Measurements from ENCODE around the gene PARD3.

The PARD3 gene

DNA sequence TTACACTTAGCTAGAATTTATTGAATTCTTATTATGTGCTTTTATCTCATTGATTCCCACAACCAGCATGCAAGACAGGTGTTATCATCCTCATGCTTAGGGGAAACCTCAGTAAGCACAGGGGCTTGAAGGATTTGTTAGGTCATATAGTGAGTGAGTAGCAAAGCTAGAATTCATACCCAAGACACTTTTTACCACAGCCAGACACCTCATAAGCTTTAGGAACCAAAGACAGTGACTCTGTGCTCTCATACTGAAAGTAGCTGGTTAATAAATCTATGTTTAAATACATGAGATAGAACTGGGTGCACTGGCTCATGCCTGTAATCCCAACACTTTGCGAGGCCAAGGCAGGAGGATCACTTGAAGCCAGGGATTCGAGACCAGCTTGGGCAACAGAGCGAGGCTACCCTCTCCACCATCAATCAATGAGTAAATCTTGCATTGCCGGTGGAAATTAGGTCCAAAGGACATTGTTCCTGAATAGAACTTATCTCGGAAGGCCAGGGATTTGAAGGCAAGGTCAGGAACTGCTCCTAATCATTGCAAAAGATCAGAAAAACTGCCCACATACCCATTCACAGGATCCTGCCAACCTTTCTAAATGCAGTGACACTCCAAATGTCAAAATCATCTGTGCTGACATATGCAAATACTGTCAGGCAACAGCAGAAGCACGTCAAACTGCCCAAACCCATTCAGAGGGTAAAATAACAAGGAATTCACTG, 523.5 kb downstream of the PARD3 start:
- Histone ChIP-seq H3K4me3 (ENCODE audit: insufficient read depth, low read depth, low read length, poor library complexity, severe bottlenecking) (no peak overlapping the region), H3K9me3 (ENCODE audit: control insufficient read depth, low read length) (no peaks in the 10 kb centered on the region), H3K4me1 (ENCODE audit: control insufficient read depth, insufficient read depth, low read length, poor library complexity, severe bottlenecking) (no peaks in the 10 kb centered on the region), H3K27ac (ENCODE audit: insufficient read depth, low read length, poor library complexity, severe bottlenecking) (no peak overlapping the region), H3K36me3 (ENCODE audit: control insufficient read depth, insufficient read depth, low read length) (no peaks in the 10 kb centered on the region), H3K27me3 (replicated peaks; ENCODE audit: control insufficient read depth, insufficient read depth, low read length, poor library complexity, severe bottlenecking) (no peaks in the 10 kb centered on the region)
- no peak for DNase-seq

DNA sequence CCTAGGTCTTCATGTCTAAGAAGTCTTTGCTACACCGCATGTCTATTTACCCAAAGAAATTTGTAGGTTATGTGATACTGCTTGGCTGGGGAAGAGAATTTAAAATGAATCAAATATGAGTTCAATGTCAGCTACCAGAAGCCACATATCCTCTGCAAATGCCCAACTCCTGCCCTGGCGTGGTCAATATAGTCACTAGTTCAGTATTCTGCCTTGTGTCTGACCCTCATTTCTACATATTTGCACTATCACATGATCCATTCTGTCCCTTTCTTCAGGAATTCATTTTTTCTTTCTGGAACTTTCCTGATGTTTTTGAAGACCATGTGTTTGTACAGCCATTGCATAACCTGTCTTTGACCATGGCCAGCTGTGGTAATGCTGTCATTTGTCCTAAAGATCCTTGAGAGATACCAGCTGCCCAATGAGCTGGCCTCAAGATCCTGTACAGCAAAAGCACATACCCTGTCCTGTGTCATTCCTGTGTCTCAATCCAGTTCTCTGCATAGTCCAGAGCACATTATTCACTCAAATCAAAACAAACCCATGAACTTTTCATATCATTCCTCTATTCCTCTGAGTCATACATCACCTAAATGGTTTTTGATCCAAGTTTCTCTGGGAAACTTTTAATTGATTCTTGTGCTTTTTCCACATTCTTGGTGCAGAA, 524.5 kb downstream of the PARD3 start:
- H3K36me3 ChIP-seq (ENCODE audit: control insufficient read depth, insufficient read depth, low read length): no peaks in the 10 kb centered on the region
- H3K4me1 ChIP-seq (ENCODE audit: control insufficient read depth, insufficient read depth, low read length, poor library complexity, severe bottlenecking): no peaks in the 10 kb centered on the region
- H3K9me3 ChIP-seq (ENCODE audit: control insufficient read depth, low read length): no peaks in the 10 kb centered on the region
- no peak overlapping the region for H3K27ac ChIP-seq (ENCODE audit: insufficient read depth, low read length, poor library complexity, severe bottlenecking)
- H3K27me3 ChIP-seq (replicated peaks; ENCODE audit: control insufficient read depth, insufficient read depth, low read length, poor library complexity, severe bottlenecking): no peaks in the 10 kb centered on the region
- DNase-seq: no peak
- no peak overlapping the region for H3K4me3 ChIP-seq (ENCODE audit: insufficient read depth, low read depth, low read length, poor library complexity, severe bottlenecking)

DNA sequence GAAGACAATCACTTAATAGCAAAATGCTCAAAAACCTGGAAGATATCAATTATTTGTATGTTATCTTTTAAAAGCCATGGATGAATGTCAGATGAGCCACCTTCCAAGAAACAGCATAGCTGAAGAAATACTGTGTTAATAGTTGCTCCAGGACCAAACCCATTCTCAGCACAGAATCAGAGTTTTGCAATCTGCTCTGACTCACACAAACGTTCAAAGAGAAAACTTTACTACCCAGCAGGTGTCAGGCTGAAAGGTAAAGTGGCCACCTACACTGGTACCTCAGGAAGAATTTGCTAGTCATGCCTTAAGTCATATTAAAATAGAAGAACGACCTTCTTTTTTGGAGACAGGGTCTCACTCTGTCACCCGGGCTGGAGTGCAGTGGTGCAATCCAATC, 526.5 kb downstream of the PARD3 start:
- Histone ChIP-seq H3K4me1 (ENCODE audit: control insufficient read depth, insufficient read depth, low read length, poor library complexity, severe bottlenecking) (no peaks in the 10 kb centered on the region), H3K4me3 (ENCODE audit: insufficient read depth, low read depth, low read length, poor library complexity, severe bottlenecking) (no peak overlapping the region), H3K36me3 (ENCODE audit: control insufficient read depth, insufficient read depth, low read length) (no peaks in the 10 kb centered on the region), H3K27me3 (replicated peaks; ENCODE audit: control insufficient read depth, insufficient read depth, low read length, poor library complexity, severe bottlenecking) (no peaks in the 10 kb centered on the region), H3K27ac (ENCODE audit: insufficient read depth, low read length, poor library complexity, severe bottlenecking) (no peak overlapping the region), H3K9me3 (ENCODE audit: control insufficient read depth, low read length) (no peaks in the 10 kb centered on the region)
- DNase-seq: no peak

DNA sequence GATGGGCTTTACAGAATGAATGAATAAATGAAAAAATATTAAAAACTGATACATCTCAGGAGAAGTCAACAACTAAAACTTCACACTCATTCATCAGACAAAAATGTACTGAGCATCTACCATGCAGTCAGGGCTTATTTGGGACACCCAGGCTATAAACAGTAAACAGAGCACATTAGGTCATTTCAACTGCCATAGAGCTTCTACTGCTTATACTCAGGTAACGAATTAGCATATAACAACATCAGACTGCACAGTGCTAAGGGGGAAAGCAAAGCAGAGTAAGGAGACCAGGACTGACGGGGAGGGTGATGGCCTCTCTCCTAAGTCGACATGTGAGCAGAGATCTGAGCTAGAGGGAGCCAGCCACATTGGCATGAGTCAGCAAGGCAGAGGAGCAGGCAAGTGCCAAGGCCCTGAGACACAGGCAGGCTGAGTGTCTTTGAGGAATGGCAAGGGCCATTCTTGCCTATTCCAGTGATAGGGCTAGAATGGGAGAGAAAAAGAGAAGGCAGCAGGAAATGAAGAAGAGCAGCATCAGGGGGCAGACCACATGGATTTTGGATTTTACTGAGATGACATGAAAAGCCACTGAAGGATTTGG, 528.9 kb downstream of the PARD3 start:
- H3K27me3 ChIP-seq (replicated peaks; ENCODE audit: control insufficient read depth, insufficient read depth, low read length, poor library complexity, severe bottlenecking): no peaks in the 10 kb centered on the region
- H3K9me3 ChIP-seq (ENCODE audit: control insufficient read depth, low read length): no peaks in the 10 kb centered on the region
- no peak for DNase-seq
- H3K4me1 ChIP-seq (ENCODE audit: control insufficient read depth, insufficient read depth, low read length, poor library complexity, severe bottlenecking): no peaks in the 10 kb centered on the region
- H3K27ac ChIP-seq (ENCODE audit: insufficient read depth, low read length, poor library complexity, severe bottlenecking): no peak overlapping the region
- no peak overlapping the region for H3K4me3 ChIP-seq (ENCODE audit: insufficient read depth, low read depth, low read length, poor library complexity, severe bottlenecking)
- H3K36me3 ChIP-seq (ENCODE audit: control insufficient read depth, insufficient read depth, low read length): no peaks in the 10 kb centered on the region

DNA sequence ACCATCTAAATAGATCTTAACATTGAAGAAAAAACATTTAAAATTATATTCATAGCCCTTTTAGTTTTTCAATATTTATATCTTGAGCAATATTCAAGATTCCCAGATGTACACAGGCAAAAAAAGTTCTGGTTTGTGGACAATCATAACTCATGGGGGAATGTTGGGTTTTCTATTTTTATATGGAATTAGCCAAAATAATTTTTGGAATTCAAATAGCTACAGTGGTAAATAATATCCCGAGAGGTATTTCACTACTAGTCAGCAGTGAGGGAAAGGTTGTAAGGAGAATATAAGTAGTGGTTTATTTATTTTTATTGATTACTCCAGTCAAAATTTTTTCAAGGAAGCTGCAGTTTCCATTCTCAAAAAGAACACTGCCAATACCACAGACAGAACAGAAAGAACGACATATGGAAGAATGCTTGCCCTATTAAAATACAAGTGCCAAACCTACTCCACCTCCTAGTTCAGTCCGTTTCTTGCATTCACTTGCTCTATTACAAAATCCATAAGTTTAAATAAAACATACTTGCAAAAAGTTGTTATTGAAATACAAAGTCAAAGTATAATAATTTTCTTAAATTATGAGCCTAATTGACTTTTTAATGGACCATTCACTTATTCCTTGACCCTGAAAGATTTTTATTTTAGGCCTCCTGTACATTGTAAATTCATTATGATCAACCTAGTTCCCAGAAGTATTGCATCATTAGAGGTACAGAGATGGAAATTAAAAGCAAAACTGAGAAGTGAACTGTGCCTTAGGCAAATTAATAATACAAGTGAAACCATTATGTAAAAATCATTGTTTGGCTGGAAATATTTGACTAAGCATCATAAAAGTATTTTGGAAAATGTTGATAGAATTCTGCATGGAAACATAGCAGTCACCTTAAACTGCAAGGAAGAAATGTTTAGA, 533.2 kb downstream of the PARD3 start:
- H3K4me1 ChIP-seq (ENCODE audit: control insufficient read depth, insufficient read depth, low read length, poor library complexity, severe bottlenecking): no peaks in the 10 kb centered on the region
- no peak for DNase-seq
- H3K36me3 ChIP-seq (ENCODE audit: control insufficient read depth, insufficient read depth, low read length): no peaks in the 10 kb centered on the region
- no peaks in the 10 kb centered on the region for H3K9me3 ChIP-seq (ENCODE audit: control insufficient read depth, low read length)
- H3K27me3 ChIP-seq (replicated peaks; ENCODE audit: control insufficient read depth, insufficient read depth, low read length, poor library complexity, severe bottlenecking): peaks cover 2% of the 10 kb centered on the region
- no peak overlapping the region for H3K27ac ChIP-seq (ENCODE audit: insufficient read depth, low read length, poor library complexity, severe bottlenecking)
- no peak overlapping the region for H3K4me3 ChIP-seq (ENCODE audit: insufficient read depth, low read depth, low read length, poor library complexity, severe bottlenecking)

DNA sequence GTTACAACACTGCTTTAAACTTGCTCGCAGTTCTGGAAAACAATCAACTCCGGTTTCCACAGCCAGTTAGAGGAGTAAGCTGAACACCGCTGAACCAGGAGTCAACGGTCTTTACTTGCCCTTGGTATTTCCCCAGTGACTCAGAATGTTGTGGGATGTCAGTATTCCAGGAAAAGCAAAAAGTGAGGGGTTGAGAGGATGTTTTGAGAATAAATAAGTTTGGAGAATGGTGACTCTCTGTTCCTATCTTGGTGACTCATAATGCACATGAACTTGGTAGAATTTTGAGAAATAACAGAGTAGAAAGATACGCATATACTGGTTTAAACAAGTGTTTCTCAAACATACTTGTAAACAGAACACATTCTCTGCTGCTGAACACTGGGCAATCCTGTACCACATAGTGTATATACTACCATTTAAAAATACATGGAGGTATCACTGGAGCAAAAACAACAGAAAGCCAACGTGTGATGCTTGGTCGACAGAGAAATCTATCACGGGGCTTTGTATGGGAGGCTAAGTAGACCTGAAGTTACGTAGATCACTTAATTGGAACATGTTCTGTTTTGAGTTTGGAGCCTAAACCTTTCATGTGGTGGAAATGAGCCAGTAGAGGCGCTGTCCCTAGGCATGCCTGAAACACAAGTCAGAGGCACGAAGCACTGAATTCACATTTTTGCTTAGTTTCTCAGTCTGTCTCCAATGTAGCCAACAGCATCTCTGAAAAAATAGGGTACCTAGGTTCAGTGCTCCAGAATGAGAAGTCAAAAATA, 534.3 kb downstream of the PARD3 start:
- Histone ChIP-seq H3K4me3 (ENCODE audit: insufficient read depth, low read depth, low read length, poor library complexity, severe bottlenecking) (no peak overlapping the region), H3K36me3 (ENCODE audit: control insufficient read depth, insufficient read depth, low read length) (no peaks in the 10 kb centered on the region), H3K4me1 (ENCODE audit: control insufficient read depth, insufficient read depth, low read length, poor library complexity, severe bottlenecking) (no peaks in the 10 kb centered on the region), H3K27me3 (replicated peaks; ENCODE audit: control insufficient read depth, insufficient read depth, low read length, poor library complexity, severe bottlenecking) (peaks cover 2% of the 10 kb centered on the region), H3K9me3 (ENCODE audit: control insufficient read depth, low read length) (no peaks in the 10 kb centered on the region), H3K27ac (ENCODE audit: insufficient read depth, low read length, poor library complexity, severe bottlenecking) (no peak overlapping the region)
- DNase-seq: no peak

DNA sequence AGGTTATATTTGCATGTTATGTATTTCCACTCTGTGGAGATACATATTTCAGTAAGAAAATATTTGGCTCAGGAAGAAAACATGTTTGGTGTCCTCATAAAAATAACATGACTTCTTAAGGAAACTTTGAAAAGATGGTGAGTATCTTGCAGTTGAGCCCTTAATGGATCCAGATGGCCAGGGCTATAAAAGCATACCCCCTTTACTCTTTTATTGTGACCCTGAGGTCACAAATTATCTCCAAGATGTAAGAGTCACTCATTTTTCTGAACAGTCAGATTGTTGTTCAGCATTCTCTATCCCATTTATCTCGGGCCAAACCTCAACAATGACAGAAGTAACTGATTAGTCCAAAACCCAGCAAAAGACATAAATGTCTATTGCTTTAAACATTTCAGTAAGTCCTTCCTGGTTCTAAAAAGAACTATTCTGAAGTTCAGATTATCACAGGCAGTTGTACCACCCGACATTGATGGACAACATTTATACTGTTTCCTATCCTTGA, 539.4 kb downstream of the PARD3 start:
- H3K36me3 ChIP-seq (ENCODE audit: control insufficient read depth, insufficient read depth, low read length): no peaks in the 10 kb centered on the region
- no peak for DNase-seq
- H3K4me1 ChIP-seq (ENCODE audit: control insufficient read depth, insufficient read depth, low read length, poor library complexity, severe bottlenecking): no peaks in the 10 kb centered on the region
- peaks cover 2% of the 10 kb centered on the region for H3K27me3 ChIP-seq (replicated peaks; ENCODE audit: control insufficient read depth, insufficient read depth, low read length, poor library complexity, severe bottlenecking)
- H3K4me3 ChIP-seq (ENCODE audit: insufficient read depth, low read depth, low read length, poor library complexity, severe bottlenecking): no peak overlapping the region
- H3K27ac ChIP-seq (ENCODE audit: insufficient read depth, low read length, poor library complexity, severe bottlenecking): no peak overlapping the region
- no peaks in the 10 kb centered on the region for H3K9me3 ChIP-seq (ENCODE audit: control insufficient read depth, low read length)

DNA sequence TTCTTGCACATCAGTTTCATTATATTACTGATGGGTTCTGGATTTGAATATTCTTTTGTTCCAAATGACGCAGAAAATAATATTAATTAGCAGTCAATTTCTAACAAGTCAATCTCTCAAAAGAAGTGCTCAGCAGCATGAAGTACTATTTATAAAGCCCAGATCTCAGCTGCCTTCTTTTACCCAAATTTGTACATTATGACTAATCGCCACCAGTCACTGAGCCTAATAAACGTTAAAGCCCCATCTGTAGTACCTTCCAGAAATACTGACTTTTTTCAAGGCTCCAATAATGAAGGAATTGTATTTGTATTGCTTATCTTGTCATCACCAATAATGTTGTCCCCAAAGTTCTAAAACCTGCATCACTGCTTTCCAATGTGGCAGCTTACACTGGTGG, 540.2 kb downstream of the PARD3 start:
- Histone ChIP-seq H3K4me1 (ENCODE audit: control insufficient read depth, insufficient read depth, low read length, poor library complexity, severe bottlenecking) (no peaks in the 10 kb centered on the region), H3K9me3 (ENCODE audit: control insufficient read depth, low read length) (no peaks in the 10 kb centered on the region), H3K27me3 (replicated peaks; ENCODE audit: control insufficient read depth, insufficient read depth, low read length, poor library complexity, severe bottlenecking) (peaks cover 2% of the 10 kb centered on the region), H3K27ac (ENCODE audit: insufficient read depth, low read length, poor library complexity, severe bottlenecking) (no peak overlapping the region), H3K36me3 (ENCODE audit: control insufficient read depth, insufficient read depth, low read length) (no peaks in the 10 kb centered on the region), H3K4me3 (ENCODE audit: insufficient read depth, low read depth, low read length, poor library complexity, severe bottlenecking) (no peak overlapping the region)
- no peak for DNase-seq

DNA sequence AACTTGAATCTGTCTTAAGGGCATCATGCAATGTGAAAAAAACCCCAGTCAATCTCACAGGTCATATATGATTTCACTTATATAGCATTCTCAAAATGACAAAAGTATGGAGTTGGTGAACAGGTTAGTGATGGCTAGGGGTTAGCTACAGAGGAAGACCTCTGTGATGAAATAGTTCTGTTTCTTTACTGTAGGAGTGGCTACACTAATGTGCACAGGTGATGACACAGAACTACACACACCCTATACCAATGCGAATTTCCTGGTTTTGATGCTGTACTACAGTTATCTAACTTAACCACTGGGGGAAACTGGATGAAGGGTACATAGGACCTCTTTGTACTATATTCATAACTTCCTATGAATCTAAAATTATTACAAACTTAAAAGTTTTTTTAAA, 541.8 kb downstream of the PARD3 start:
- no peaks in the 10 kb centered on the region for H3K36me3 ChIP-seq (ENCODE audit: control insufficient read depth, insufficient read depth, low read length)
- peaks cover 2% of the 10 kb centered on the region for H3K27me3 ChIP-seq (replicated peaks; ENCODE audit: control insufficient read depth, insufficient read depth, low read length, poor library complexity, severe bottlenecking)
- no peaks in the 10 kb centered on the region for H3K4me1 ChIP-seq (ENCODE audit: control insufficient read depth, insufficient read depth, low read length, poor library complexity, severe bottlenecking)
- no peak overlapping the region for H3K27ac ChIP-seq (ENCODE audit: insufficient read depth, low read length, poor library complexity, severe bottlenecking)
- H3K4me3 ChIP-seq (ENCODE audit: insufficient read depth, low read depth, low read length, poor library complexity, severe bottlenecking): no peak overlapping the region
- no peak for DNase-seq
- no peaks in the 10 kb centered on the region for H3K9me3 ChIP-seq (ENCODE audit: control insufficient read depth, low read length)
